Panc1 (cell line): Measurements from ENCODE around the gene ASIC3.

ENCODE experiments used
- CTCF ChIP-seq: fragments of 450-650 bp; IDR thresholded peaks from 2 replicates; pipeline ENCODE4 v1.5.1; 2017; ENCODE audit warnings: mild to moderate bottlenecking
- POLR2AphosphoS5 ChIP-seq: IDR thresholded peaks from 2 replicates; pipeline ENCODE4 v1.6.1; 2012; ENCODE audit warnings: mild to moderate bottlenecking, low read depth, low read length, moderate library complexity
- REST ChIP-seq, 2 experiments: IDR thresholded peaks; 2 replicates each; pipeline ENCODE4 v1.6.1; 2011 to 2012; ENCODE audit warnings: low read depth in 2 of 2, control low read depth in 1 of 2, low read length in 1 of 2, mild to moderate bottlenecking in 1 of 2, moderate library complexity in 1 of 2; ENCODE audit not compliant: insufficient read depth in 1 of 2
- SIN3A ChIP-seq: IDR thresholded peaks from 2 replicates; pipeline ENCODE4 v1.6.1; 2012; ENCODE audit warnings: low read depth, mild to moderate bottlenecking, low read length, moderate library complexity, borderline replicate concordance; ENCODE audit not compliant: insufficient read depth
- TCF7L2 ChIP-seq: IDR thresholded peaks from 2 replicates; pipeline ENCODE4 v1.6.1; 2011; ENCODE audit warnings: mild to moderate bottlenecking, low read depth, low read length, inconsistent platforms

- TF ChIP-seq CTCF (no peak), REST (IDR thresholded peaks at IDR 0.05; ENCODE audit: insufficient read depth in 1 of 2, low read depth in 2 of 2, low read length in 1 of 2) (no peak), SIN3A (no peak), POLR2AphosphoS5 (no peak), TCF7L2 (no peak)
Observed at GRCh38 chr7:151043959-151044358, 4.4 kb upstream of the ASIC3 start.
